HG02763 (cell line): Measurements from ENCODE around the gene PCLAF.
A peak's percentile ranks its signal among the peaks of the same experiment; 100 is the strongest.
"Not testable (repeated sequence)": the region's sequence is repeated elsewhere in the genome, so short reads cannot be mapped to it uniquely, and the experiment has no call there.

Experiments used
- ATAC-seq: cut with Tn5 transposase; IDR thresholded peaks from one replicate; pipeline ENCODE4 v1.9.1; 2021; ENCODE audit warnings: mild to moderate bottlenecking, moderate library complexity; ENCODE audit not compliant: unreplicated experiment

The PCLAF gene

DNA sequence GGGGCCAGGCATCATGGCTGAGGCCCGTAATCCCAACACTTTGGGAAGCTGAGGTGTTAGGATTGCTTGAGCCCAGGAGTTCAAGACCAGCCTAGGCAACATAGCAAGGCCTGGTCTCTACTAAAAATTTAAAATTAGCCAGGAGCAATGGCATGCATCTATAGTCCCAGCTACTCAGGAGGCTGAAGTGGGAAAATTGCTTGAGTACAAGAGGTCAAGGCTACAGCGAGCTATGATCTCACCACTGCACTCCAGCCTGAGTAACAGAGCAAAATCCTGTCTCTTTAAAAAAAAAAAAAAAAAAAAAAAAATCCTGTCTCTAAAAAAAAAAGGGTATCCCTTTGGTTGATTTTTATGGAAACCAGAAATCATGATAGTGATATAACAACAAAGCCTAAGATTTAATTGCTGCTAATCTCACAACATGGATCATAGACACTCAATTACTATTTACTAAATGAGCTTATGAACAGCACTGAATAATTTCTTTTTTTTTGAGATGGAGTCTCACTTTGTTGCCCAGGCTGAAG lies 12.1 kb downstream of the PCLAF start:
- ATAC-seq, result no peak

DNA sequence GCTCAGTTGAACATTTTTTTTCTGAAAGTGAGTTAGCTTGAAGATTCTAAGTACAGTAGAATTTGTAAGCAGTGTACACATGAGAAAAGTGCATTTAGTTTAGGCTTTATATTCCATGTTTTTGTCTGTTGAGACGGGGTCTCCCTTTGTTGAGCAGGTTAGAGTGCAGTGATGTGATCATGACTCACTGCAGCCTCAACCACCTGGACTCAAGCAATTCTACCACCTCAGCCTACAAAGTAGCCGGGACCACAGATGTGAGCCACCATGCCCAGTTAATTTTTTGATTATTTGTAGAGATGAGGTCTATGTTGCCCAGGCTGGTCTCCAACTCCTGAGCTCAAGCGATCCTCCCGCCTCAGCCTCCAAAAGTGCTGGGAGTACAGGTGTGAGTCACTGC lies 20.0 kb downstream of the PCLAF start:
- no peak for ATAC-seq

- ATAC-seq, result no peak
Observed at GRCh38 chr15:64356710-64357040, 24.6 kb downstream of the PCLAF start.

- ATAC-seq, result peak; percentile 94
Observed at GRCh38 chr15:64355944-64356709, 25.1 kb downstream of the PCLAF start, which contains the start of gene CSNK1G1. Gene CSNK1G1 (minus strand): TSS chr15:64356173. CDS start chr15:64300499, 55,674 bp downstream.

- peak; percentile 22 for ATAC-seq
Observed at GRCh38 chr15:64355348-64355943, 25.8 kb downstream of the PCLAF start.

DNA sequence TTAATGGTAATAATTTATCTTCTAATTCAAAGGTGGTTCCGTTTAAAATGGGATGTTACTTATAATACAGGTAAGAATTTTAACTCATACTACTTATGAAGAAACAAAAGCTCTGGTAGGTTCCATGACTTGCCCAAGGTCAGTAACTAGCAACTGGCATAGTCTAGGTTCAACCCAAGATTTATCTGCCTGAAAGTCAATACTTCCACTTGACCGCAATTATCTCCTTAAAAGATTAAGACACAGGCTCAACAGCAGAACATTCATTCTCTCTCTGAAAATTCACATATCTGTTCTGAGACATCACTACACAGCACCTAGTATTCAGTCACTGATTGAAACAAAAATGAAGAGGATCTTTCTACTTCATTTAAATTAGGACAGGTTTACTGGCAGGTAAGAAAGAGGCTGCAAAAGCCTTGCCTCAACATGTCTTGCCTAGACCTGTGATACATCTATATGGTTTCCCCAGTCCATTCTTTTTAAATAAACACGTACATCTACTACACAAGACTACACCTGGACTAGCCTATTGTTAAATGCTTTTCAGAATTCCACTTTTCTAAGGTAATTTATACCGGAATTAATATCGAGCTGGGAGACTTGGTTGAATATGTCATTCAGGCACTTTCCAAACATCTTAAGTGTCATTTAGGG lies 26.4 kb downstream of the PCLAF start:
- no peak for ATAC-seq

DNA sequence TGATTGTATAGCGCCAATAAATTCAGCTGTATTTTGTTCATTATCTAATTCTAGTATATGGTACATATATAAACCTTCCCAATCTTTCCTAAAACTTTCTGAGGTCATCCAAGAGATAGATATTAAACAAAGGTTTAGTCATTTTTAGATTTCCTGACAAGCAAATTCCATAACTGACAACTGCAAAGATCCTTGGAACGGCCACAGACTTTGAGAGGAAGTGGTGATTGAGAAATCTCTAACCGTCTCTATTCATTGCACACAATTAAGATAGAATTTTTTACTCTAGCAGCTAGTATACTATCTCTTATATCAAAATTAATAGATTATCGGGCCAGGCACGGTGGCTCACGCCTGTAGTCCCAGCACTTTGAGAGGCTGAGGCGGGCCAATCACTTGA lies 30.0 kb downstream of the PCLAF start:
- no peak for ATAC-seq

DNA sequence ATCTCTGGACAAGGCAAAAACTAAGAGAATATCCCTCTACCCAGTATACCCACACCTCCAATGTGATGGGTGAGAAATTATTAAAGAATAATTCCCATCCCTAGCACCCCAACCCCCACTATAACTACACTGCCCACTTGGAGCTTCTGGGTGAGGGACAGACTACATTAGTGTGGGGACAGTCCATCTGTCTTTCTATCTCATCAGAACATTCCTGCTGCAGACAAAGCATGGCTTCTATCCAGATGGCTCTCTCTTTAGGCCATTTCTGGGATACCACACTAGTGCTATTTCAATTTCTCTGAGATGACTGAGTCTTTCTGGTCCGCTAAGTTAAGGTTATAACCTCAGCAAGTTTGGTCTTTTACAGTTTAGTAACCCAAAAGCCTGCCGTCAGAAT lies 31.9 kb downstream of the PCLAF start:
- ATAC-seq, result no peak

DNA sequence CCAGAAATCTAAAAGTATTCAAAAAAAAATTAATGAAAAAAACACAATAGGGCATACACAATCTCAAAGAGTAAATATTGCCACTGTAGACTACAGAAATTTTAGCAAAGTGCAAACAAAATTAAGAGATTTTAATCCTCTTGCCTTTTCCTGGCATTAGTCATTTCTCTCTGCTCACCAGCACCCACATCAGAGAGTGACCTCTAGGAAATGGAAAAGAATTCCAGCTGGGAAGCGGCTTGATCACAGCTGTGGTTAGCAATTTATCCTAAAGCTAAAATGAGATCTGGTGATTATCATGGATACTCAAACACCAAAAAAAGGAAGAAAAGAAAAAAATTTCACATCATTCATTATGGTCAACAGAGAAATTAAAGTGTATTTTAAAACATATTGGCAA lies 32.8 kb downstream of the PCLAF start:
- no peak for ATAC-seq

DNA sequence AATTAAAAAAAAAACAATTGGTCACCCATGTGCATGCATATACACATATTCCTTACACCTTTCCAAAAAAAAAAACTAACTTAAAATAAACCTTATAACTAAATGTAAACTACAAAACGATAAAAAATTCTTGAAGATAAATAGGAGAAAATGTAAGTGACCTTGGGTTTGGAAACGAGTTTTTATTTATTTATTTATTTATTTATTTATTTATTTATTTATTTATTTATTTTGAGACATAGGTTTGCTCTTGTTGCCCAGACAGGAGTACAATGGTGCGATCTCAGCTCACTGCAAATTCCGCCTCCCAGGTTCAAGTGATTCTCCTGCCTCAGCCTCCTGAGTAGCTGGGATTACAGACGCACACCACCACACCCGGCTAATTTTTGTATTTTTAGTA lies 35.0 kb downstream of the PCLAF start:
- not testable (repeated sequence) for ATAC-seq

- ATAC-seq, result no peak
Observed at GRCh38 chr15:64344651-64345294, 36.5 kb downstream of the PCLAF start.

- ATAC-seq, result no peak
Observed at GRCh38 chr15:64343841-64344240, 37.4 kb downstream of the PCLAF start.

- no peak for ATAC-seq
Observed at GRCh38 chr15:64343222-64343621, 38.0 kb downstream of the PCLAF start.

GRCh38 chr15:64341961-64342360 lies 39.3 kb downstream of the PCLAF start:
- no peak for ATAC-seq

GRCh38 chr15:64340355-64340754 lies 40.9 kb downstream of the PCLAF start:
- no peak for ATAC-seq

- ATAC-seq, result no peak
Observed at GRCh38 chr15:64337761-64338160, 43.5 kb downstream of the PCLAF start.

GRCh38 chr15:64333986-64334929 lies 47.0 kb downstream of the PCLAF start:
- no peak for ATAC-seq

DNA sequence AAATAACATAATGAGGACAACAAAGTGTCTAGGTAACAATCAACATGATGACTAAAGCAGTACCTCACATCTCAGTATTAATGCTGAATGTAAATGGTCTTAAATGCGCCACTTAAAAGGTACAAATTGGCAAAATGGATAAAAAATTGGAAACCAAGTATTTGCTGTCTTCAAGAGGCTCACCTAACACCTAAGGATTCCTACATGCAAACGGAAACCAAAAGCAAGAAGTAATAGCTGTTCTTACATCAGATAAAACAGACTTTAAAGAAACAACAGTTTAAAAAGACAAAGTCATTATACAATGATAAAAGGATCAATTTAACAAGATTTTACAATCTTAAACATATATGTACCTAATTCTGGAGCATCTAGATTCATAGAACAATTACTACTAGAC lies 47.7 kb downstream of the PCLAF start:
- no peak for ATAC-seq

GRCh38 chr15:64331668-64332067 lies 49.6 kb downstream of the PCLAF start:
- ATAC-seq, result not testable (repeated sequence)

- not testable (repeated sequence) for ATAC-seq
Observed at GRCh38 chr15:64326975-64327374, 54.3 kb downstream of the PCLAF start.
